H9 (cell line): ENCODE results near the gene BCKDHB. TPM values are rescaled to one million over a fixed set of nuclear protein-coding genes. Genes with fewer than 3 reads are reported as not detected.

Experiments
- DNase-seq: peaks from one replicate; pipeline ENCODE4 v3.0.0-alpha.2; 2017
- H2AFZ ChIP-seq: one replicate; pipeline ENCODE4 v1.6.1; 2013; ENCODE audit warnings: mild to moderate bottlenecking, low read length, control low read depth, moderate library complexity
- H2AK5ac ChIP-seq: 2 replicates; pipeline ENCODE4 v1.6.1; 2013; ENCODE audit warnings: low read length, control low read depth, mixed read lengths; ENCODE audit not compliant: insufficient read length
- H2BK120ac ChIP-seq: one replicate; pipeline ENCODE4 v1.6.1; 2013; ENCODE audit warnings: low read depth, mild to moderate bottlenecking, low read length, control low read depth, inconsistent platforms; ENCODE audit not compliant: poor library complexity, severe bottlenecking
- H2BK12ac ChIP-seq: 2 replicates; pipeline ENCODE4 v1.6.1; 2013; ENCODE audit warnings: low read length, control low read depth, mixed read lengths, low read depth; ENCODE audit not compliant: insufficient read length
- H2BK15ac ChIP-seq: 2 replicates; pipeline ENCODE4 v1.6.1; 2013; ENCODE audit warnings: low read depth, low read length, control low read depth
- H2BK20ac ChIP-seq: one replicate; pipeline ENCODE4 v1.6.1; 2013; ENCODE audit warnings: low read depth, mild to moderate bottlenecking, low read length, control low read depth, inconsistent platforms; ENCODE audit not compliant: poor library complexity, severe bottlenecking
- H2BK5ac ChIP-seq: 2 replicates; pipeline ENCODE4 v1.6.1; 2013; ENCODE audit warnings: low read length, control low read depth, mixed read lengths; ENCODE audit not compliant: insufficient read length
- H3K14ac ChIP-seq: 2 replicates; pipeline ENCODE4 v1.6.1; 2013; ENCODE audit warnings: low read length, control low read depth; ENCODE audit not compliant: insufficient read depth
- H3K18ac ChIP-seq: 2 replicates; pipeline ENCODE4 v1.6.1; 2013; ENCODE audit warnings: low read depth, mild to moderate bottlenecking, mixed read lengths, low read length, control low read depth; ENCODE audit not compliant: insufficient read length
- H3K23ac ChIP-seq: 2 replicates; pipeline ENCODE4 v1.6.1; 2013; ENCODE audit warnings: low read length, control low read depth, mixed read lengths, low read depth; ENCODE audit not compliant: insufficient read length
- H3K23me2 ChIP-seq: 2 replicates; pipeline ENCODE4 v1.6.1; 2013; ENCODE audit warnings: low read depth, mild to moderate bottlenecking, mixed read lengths, low read length, control low read depth; ENCODE audit not compliant: insufficient read length, poor library complexity, severe bottlenecking
- H3K27ac ChIP-seq: 2 replicates; pipeline ENCODE4 v1.5.1; 2013; ENCODE audit warnings: low read length, control low read depth, mixed read lengths, low read depth; ENCODE audit not compliant: insufficient read length
- H3K27me3 ChIP-seq: 2 replicates; pipeline ENCODE4 v1.6.1; 2013; ENCODE audit warnings: low read length, control low read depth, inconsistent platforms; ENCODE audit not compliant: insufficient read depth
- H3K4ac ChIP-seq: 2 replicates; pipeline ENCODE4 v1.6.1; 2013; ENCODE audit warnings: low read depth, mild to moderate bottlenecking, control low read depth, inconsistent platforms, low read length, moderate library complexity
- H3K4me1 ChIP-seq: 2 replicates; pipeline ENCODE4 v1.6.1; 2013; ENCODE audit warnings: low read length, control low read depth, inconsistent platforms; ENCODE audit not compliant: insufficient read depth
- H3K4me2 ChIP-seq: 2 replicates; pipeline ENCODE4 v1.6.1; 2013; ENCODE audit warnings: low read length, control low read depth, mixed read lengths; ENCODE audit not compliant: insufficient read length, insufficient read depth
- H3K56ac ChIP-seq: 2 replicates; pipeline ENCODE4 v1.6.1; 2013; ENCODE audit warnings: low read depth, mild to moderate bottlenecking, mixed read lengths, low read length, control low read depth; ENCODE audit not compliant: insufficient read length
- H3K79me1 ChIP-seq: 2 replicates; pipeline ENCODE4 v1.6.1; 2013; ENCODE audit warnings: low read depth, mild to moderate bottlenecking, moderate library complexity, low read length, control low read depth, inconsistent platforms; ENCODE audit not compliant: insufficient read depth, poor library complexity, severe bottlenecking
- H3K79me2 ChIP-seq: 2 replicates; pipeline ENCODE4 v1.6.1; 2013; ENCODE audit warnings: low read length, control low read depth, inconsistent platforms; ENCODE audit not compliant: insufficient read depth
- H3K9ac ChIP-seq: 2 replicates; pipeline ENCODE4 v1.6.1; 2013; ENCODE audit warnings: low read length, control low read depth, mixed read lengths; ENCODE audit not compliant: insufficient read length; ENCODE audit errors: extremely low read depth
- H3K9me3 ChIP-seq: one replicate; pipeline ENCODE4 v1.6.1; 2013; ENCODE audit warnings: low read depth, low read length, inconsistent platforms; ENCODE audit not compliant: control insufficient read depth
- H3T11ph ChIP-seq: one replicate; pipeline ENCODE4 v1.6.1; 2013; ENCODE audit warnings: mild to moderate bottlenecking, low read length, control low read depth, inconsistent platforms
- H4K20me1 ChIP-seq: one replicate; pipeline ENCODE4 v1.6.1; 2013; ENCODE audit not compliant: control insufficient read depth, insufficient read length, insufficient read depth
- H4K5ac ChIP-seq: 2 replicates; pipeline ENCODE4 v1.6.1; 2013; ENCODE audit warnings: low read depth, mild to moderate bottlenecking, mixed read lengths, low read length, control low read depth; ENCODE audit not compliant: insufficient read length
- H4K8ac ChIP-seq: replicated peaks from 2 replicates; pipeline ENCODE4 v1.6.1; 2013; ENCODE audit warnings: low read length, control low read depth, mixed read lengths, low read depth; ENCODE audit not compliant: insufficient read length
- H4K91ac ChIP-seq: 2 replicates; pipeline ENCODE4 v1.6.1; 2013; ENCODE audit warnings: low read depth, mild to moderate bottlenecking, moderate library complexity, mixed read lengths, low read length, control low read depth; ENCODE audit not compliant: insufficient read length
- H3K27ac Mint-ChIP-seq, 3 experiments: 2 replicates in 2 of 3; 3 replicates in 1 of 3; pipeline ENCODE4 v1.8.0; 2020 to 2021; ENCODE audit warnings: mixed read lengths in 3 of 3, mild to moderate bottlenecking in 1 of 3, moderate library complexity in 1 of 3
- H3K27me3 Mint-ChIP-seq: 2 replicates; pipeline ENCODE4 v1.8.0; 2021; ENCODE audit warnings: low read depth, mild to moderate bottlenecking, moderate library complexity, mixed read lengths
- H3K36me3 Mint-ChIP-seq, 3 experiments: 2 replicates in 2 of 3; 3 replicates in 1 of 3; pipeline ENCODE4 v1.8.0; 2020 to 2021; ENCODE audit warnings: low read depth in 3 of 3, mixed read lengths in 3 of 3; ENCODE audit not compliant: insufficient read depth in 1 of 3
- H3K4me1 Mint-ChIP-seq, 2 experiments: 2 replicates each; pipeline ENCODE4 v1.8.0; 2020; ENCODE audit warnings: mixed read lengths in 2 of 2
- H3K4me3 Mint-ChIP-seq, 2 experiments: 2 replicates in 1 of 2; 3 replicates in 1 of 2; pipeline ENCODE4 v1.8.0; 2020 to 2021; ENCODE audit warnings: mild to moderate bottlenecking in 2 of 2, mixed read lengths in 2 of 2, moderate library complexity in 1 of 2
- H3K9me3 Mint-ChIP-seq, 2 experiments: 2 replicates in 1 of 2; 3 replicates in 1 of 2; pipeline ENCODE4 v1.8.0; 2020; ENCODE audit warnings: mild to moderate bottlenecking in 2 of 2, mixed read lengths in 2 of 2, moderate library complexity in 1 of 2
- CTCF ChIP-seq: fragments of 200-600 bp; sonication (generic); conservative IDR thresholded peaks from 3 replicates; pipeline ENCODE4 v1.8.0; 2021; ENCODE audit warnings: antibody characterized with exemption, mild to moderate bottlenecking
- WGBS: extraction: QIAGEN DNeasy Blood & Tissue Kit; methylation state at CpG from one replicate; pipeline ENCODE4 v1.1.7; 2013; ENCODE audit warnings: missing lambda C conversion rate, low lambda C conversion rate, mixed read lengths; ENCODE audit not compliant: insufficient read length; ENCODE audit errors: extremely low coverage; 5-methylcytosine and 5-hydroxymethylcytosine counted together
- total RNA-seq: library from RNA; stranded (reverse); gene quantifications from 2 replicates; pipeline ENCODE4 v1.2.1, GENCODE V29; 2021

The BCKDHB gene
- total RNA-seq, 1 experiment from 2014 or later: 26.6 TPM

GRCh38 chr6:80277501-80277900, 171.0 kb downstream of the BCKDHB start:
- Histone ChIP-seq H2AK5ac (no peak overlapping the region), H3K18ac (no peak overlapping the region), H4K20me1 (no peaks in the 10 kb centered on the region), H3K14ac (no peak overlapping the region), H2AFZ (no peak overlapping the region), H3K9me3 (no peaks in the 10 kb centered on the region), H3K4me1 (no peaks in the 10 kb centered on the region), H3T11ph (no peak overlapping the region), H4K5ac (no peak overlapping the region), H3K4ac (no peak overlapping the region), H3K23me2 (no peaks in the 10 kb centered on the region), H3K27me3 (no peaks in the 10 kb centered on the region), H3K4me2 (no peak overlapping the region), H3K79me2 (no peaks in the 10 kb centered on the region), H2BK5ac (no peak overlapping the region), H2BK12ac (no peak overlapping the region), H3K27ac (no peak overlapping the region), H2BK120ac (no peak overlapping the region), H4K91ac (no peak overlapping the region), H4K8ac (no peak overlapping the region), H2BK20ac (no peak overlapping the region), H3K56ac (no peak overlapping the region), H2BK15ac (no peak overlapping the region), H3K9ac (no peak overlapping the region), H3K23ac (no peak overlapping the region), H3K79me1 (no peaks in the 10 kb centered on the region)
- no peak overlapping the region for H3K4me3 Mint-ChIP-seq
- no peak for TF ChIP-seq CTCF
- peaks cover 0 to 1% (median 0%) of the 10 kb centered on the region in 3 experiments; a peak in 1 of 7 replicates for H3K36me3 Mint-ChIP-seq
- H3K4me1 Mint-ChIP-seq: no peaks in the 10 kb centered on the region
- H3K27me3 Mint-ChIP-seq: no peaks in the 10 kb centered on the region
- no peaks in the 10 kb centered on the region for H3K9me3 Mint-ChIP-seq
- no CpG with 5 or more reads among the region's 1 CpG for WGBS
- H3K27ac Mint-ChIP-seq: no peak overlapping the region
- no peak for DNase-seq
